ENCODE measurements around the gene SNRNP35. TPM values are rescaled to one million over a fixed set of nuclear protein-coding genes. Genes with fewer than 3 reads are reported as not detected.

SNRNP35 gene
- total and polyA plus RNA-seq, 2 of the 8 experiments (the other 6 are each of a cell fraction or from before 2014, with no cell fraction given), result 8.0 to 16.9 TPM

DNA sequence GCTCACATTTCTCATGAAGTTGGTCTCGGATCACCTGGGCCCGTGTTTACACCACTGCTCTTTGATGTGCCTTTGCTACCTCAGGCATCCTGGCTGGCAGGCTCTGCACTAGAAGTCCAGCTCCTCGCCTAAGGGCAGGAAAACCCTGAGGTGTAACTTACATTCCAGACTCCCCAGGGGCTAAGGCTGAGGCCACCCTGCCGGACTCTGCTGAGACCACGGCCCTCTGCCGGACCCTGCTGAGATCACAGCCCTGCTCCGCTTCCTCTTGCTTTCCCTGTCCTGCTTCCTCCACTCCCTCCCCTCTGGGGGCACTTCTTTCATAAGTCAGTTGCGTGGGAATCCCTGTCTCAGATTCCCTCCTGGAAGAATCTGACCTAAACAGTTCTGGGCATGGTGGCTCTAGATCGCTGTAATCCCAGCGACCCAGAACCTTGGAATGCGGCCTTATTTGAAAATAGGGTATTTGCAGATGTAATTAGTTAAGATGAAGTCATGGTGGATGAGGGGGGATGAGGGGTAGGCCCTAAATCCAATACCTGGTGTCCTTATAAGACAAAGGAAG is 58.4 kb downstream of the SNRNP35 start (continued):
- TF ChIP-seq SP4 (IDR thresholded peaks at IDR 0.05; ENCODE audit: low read length) (no peak), EZH2 (IDR thresholded peaks at IDR 0.05; ENCODE audit: low read depth, low read length, severe bottlenecking) (no peak), CEBPB (IDR thresholded peaks at IDR 0.05; ENCODE audit: low read depth, low read length) (no peak)

Small RNA genes lying within 50 kb of the gene (small RNA-seq; reads per million reads assigned to genes)
- not detected for gene AC145423.2 (ENCODE audit: insufficient read depth)

Other genes starting within 250 kb of the SNRNP35 start
- gene MPHOSPH9, start 225.0 kb upstream of the SNRNP35 start, total RNA-seq (2021; fragmentation: NEBNext Ultra II Directional; extraction: Animal tissue kit (Norgen Biotek cat#: 25700)), result 47.7 and 48.8 TPM in 2 replicates
- gene MPHOSPH9, start 225.0 kb upstream of the SNRNP35 start, polyA plus RNA-seq (2011; rRNA removed), result 6.8 and 8.8 TPM in 2 replicates
- gene MTRFR, start 224.7 kb upstream of the SNRNP35 start, total RNA-seq (2021; fragmentation: NEBNext Ultra II Directional; extraction: Animal tissue kit (Norgen Biotek cat#: 25700)), result 12.0 and 12.9 TPM in 2 replicates
- 6.9 and 9.2 TPM in 2 replicates for gene MTRFR, start 224.7 kb upstream of the SNRNP35 start, polyA plus RNA-seq (2011; rRNA removed)
- 224 and 225 TPM in 2 replicates for gene CDK2AP1, start 186.3 kb upstream of the SNRNP35 start, total RNA-seq (2021; fragmentation: NEBNext Ultra II Directional; extraction: Animal tissue kit (Norgen Biotek cat#: 25700))
- gene CDK2AP1, start 186.3 kb upstream of the SNRNP35 start, polyA plus RNA-seq (2011; rRNA removed), result 113 and 232 TPM in 2 replicates
- 53.6 and 57.7 TPM in 2 replicates for gene SBNO1, start 93.3 kb upstream of the SNRNP35 start, total RNA-seq (2021; fragmentation: NEBNext Ultra II Directional; extraction: Animal tissue kit (Norgen Biotek cat#: 25700))
- 4.3 and 6.7 TPM in 2 replicates for gene SBNO1, start 93.3 kb upstream of the SNRNP35 start, polyA plus RNA-seq (2011; rRNA removed)
- gene KMT5A, start 74.0 kb upstream of the SNRNP35 start, total RNA-seq (2021; fragmentation: NEBNext Ultra II Directional; extraction: Animal tissue kit (Norgen Biotek cat#: 25700)), result 14.7 and 17.2 TPM in 2 replicates
- gene KMT5A, start 74.0 kb upstream of the SNRNP35 start, polyA plus RNA-seq (2011; rRNA removed), result 7.0 and 8.1 TPM in 2 replicates
- gene RILPL2, start 21.5 kb upstream of the SNRNP35 start, total RNA-seq (2021; fragmentation: NEBNext Ultra II Directional; extraction: Animal tissue kit (Norgen Biotek cat#: 25700)), result 1.1 and 1.4 TPM in 2 replicates
- 0.77 and 0.91 TPM in 2 replicates for gene RILPL2, start 21.5 kb upstream of the SNRNP35 start, polyA plus RNA-seq (2011; rRNA removed)
- gene RILPL1, start 75.6 kb downstream of the SNRNP35 start, total RNA-seq (2021; fragmentation: NEBNext Ultra II Directional; extraction: Animal tissue kit (Norgen Biotek cat#: 25700)), result 6.5 and 6.7 TPM in 2 replicates
- 9.4 and 12.1 TPM in 2 replicates for gene RILPL1, start 75.6 kb downstream of the SNRNP35 start, polyA plus RNA-seq (2011; rRNA removed)
- 227 and 235 TPM in 2 replicates for gene TMED2, start 126.4 kb downstream of the SNRNP35 start, total RNA-seq (2021; fragmentation: NEBNext Ultra II Directional; extraction: Animal tissue kit (Norgen Biotek cat#: 25700))
- 57.1 and 122 TPM in 2 replicates for gene TMED2, start 126.4 kb downstream of the SNRNP35 start, polyA plus RNA-seq (2011; rRNA removed)
- 35.1 and 37.7 TPM in 2 replicates for gene DDX55, start 144.0 kb downstream of the SNRNP35 start, total RNA-seq (2021; fragmentation: NEBNext Ultra II Directional; extraction: Animal tissue kit (Norgen Biotek cat#: 25700))
- 25.8 and 42.1 TPM in 2 replicates for gene DDX55, start 144.0 kb downstream of the SNRNP35 start, polyA plus RNA-seq (2011; rRNA removed)
- gene EIF2B1, start 175.5 kb downstream of the SNRNP35 start, total RNA-seq (2021; fragmentation: NEBNext Ultra II Directional; extraction: Animal tissue kit (Norgen Biotek cat#: 25700)), result 48.3 and 49.9 TPM in 2 replicates
- 21.8 and 24.9 TPM in 2 replicates for gene EIF2B1, start 175.5 kb downstream of the SNRNP35 start, polyA plus RNA-seq (2011; rRNA removed)
- gene GTF2H3, start 175.7 kb downstream of the SNRNP35 start, total RNA-seq (2021; fragmentation: NEBNext Ultra II Directional; extraction: Animal tissue kit (Norgen Biotek cat#: 25700)), result 32.1 and 35.8 TPM in 2 replicates
- gene GTF2H3, start 175.7 kb downstream of the SNRNP35 start, polyA plus RNA-seq (2011; rRNA removed), result 15.0 and 21.0 TPM in 2 replicates
- 7.2 and 8.4 TPM in 2 replicates for gene TCTN2, start 213.0 kb downstream of the SNRNP35 start, total RNA-seq (2021; fragmentation: NEBNext Ultra II Directional; extraction: Animal tissue kit (Norgen Biotek cat#: 25700))
- 7.5 and 7.8 TPM in 2 replicates for gene TCTN2, start 213.0 kb downstream of the SNRNP35 start, polyA plus RNA-seq (2011; rRNA removed)

Data from H1 (cell line).